Neural crest cell (in vitro differentiated cells): ENCODE measurements around the gene FIP1L1. TPM values are rescaled to one million over a fixed set of nuclear protein-coding genes. Genes with fewer than 3 reads are reported as not detected.

Source experiments
- DNase-seq: peaks from one replicate; pipeline ENCODE4 v3.0.0; 2021; ENCODE audit warnings: low read depth, mixed read lengths, low spot score
- H3K27ac Mint-ChIP-seq: one replicate; pipeline ENCODE4 v1.8.0; 2021; ENCODE audit warnings: mild to moderate bottlenecking, mixed read lengths; ENCODE audit not compliant: unreplicated experiment
- H3K27me3 Mint-ChIP-seq: 2 replicates; pipeline ENCODE4 v1.8.0; 2021; ENCODE audit warnings: low read depth, mild to moderate bottlenecking, mixed read lengths
- H3K36me3 Mint-ChIP-seq: 2 replicates; pipeline ENCODE4 v1.8.0; 2021; ENCODE audit warnings: low read depth, mild to moderate bottlenecking, mixed read lengths
- H3K4me1 Mint-ChIP-seq: 2 replicates; pipeline ENCODE4 v1.8.0; 2021; ENCODE audit warnings: mixed read lengths
- H3K4me3 Mint-ChIP-seq: one replicate; pipeline ENCODE4 v1.8.0; 2021; ENCODE audit warnings: mild to moderate bottlenecking, mixed read lengths
- H3K9me3 Mint-ChIP-seq: 2 replicates; pipeline ENCODE4 v1.8.0; 2021; ENCODE audit warnings: mixed read lengths
- total RNA-seq: library from RNA; stranded (reverse); gene quantifications from 2 replicates; pipeline ENCODE4 v1.2.1, GENCODE V29; 2021
- TF ChIP-seq, protein P1 (sequence below): fragments of 200-600 bp; sonication (generic); conservative IDR thresholded peaks from 2 replicates; pipeline ENCODE4 v1.5.0; 2021; ENCODE audit warnings: antibody characterized with exemption, mild to moderate bottlenecking

Gene FIP1L1
- total RNA-seq, 1 donor from 2014 or later = 67.1 TPM

DNA sequence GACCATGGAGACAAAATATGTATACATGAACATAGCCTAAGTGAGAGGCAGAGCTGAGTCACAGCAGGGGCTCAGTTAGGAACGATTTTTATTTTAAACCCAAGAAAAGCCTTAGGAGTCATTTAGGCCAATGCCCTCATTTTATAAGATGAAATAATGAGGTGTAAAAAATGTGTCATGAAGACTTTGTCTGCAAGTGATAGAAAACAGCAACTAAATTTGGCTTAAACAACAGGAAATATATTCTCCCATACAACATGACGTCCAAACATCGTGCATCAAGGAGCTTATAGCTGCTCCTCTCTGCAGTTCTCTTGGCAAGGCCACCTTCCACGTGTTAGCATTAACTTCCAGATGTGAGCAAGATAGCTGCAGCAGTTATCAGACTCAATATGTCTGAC lies 28.4 kb upstream of the FIP1L1 start:
- H3K9me3 Mint-ChIP-seq = no peaks in the 10 kb centered on the region
- no peak overlapping the region for H3K4me3 Mint-ChIP-seq
- peaks cover 22% of the 10 kb centered on the region for H3K36me3 Mint-ChIP-seq
- H3K4me1 Mint-ChIP-seq = no peaks in the 10 kb centered on the region
- no peak for DNase-seq
- no peaks in the 10 kb centered on the region for H3K27me3 Mint-ChIP-seq
- TF ChIP-seq, protein P1, sequence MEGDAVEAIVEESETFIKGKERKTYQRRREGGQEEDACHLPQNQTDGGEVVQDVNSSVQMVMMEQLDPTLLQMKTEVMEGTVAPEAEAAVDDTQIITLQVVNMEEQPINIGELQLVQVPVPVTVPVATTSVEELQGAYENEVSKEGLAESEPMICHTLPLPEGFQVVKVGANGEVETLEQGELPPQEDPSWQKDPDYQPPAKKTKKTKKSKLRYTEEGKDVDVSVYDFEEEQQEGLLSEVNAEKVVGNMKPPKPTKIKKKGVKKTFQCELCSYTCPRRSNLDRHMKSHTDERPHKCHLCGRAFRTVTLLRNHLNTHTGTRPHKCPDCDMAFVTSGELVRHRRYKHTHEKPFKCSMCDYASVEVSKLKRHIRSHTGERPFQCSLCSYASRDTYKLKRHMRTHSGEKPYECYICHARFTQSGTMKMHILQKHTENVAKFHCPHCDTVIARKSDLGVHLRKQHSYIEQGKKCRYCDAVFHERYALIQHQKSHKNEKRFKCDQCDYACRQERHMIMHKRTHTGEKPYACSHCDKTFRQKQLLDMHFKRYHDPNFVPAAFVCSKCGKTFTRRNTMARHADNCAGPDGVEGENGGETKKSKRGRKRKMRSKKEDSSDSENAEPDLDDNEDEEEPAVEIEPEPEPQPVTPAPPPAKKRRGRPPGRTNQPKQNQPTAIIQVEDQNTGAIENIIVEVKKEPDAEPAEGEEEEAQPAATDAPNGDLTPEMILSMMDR = no peak
- H3K27ac Mint-ChIP-seq = no peak overlapping the region

DNA sequence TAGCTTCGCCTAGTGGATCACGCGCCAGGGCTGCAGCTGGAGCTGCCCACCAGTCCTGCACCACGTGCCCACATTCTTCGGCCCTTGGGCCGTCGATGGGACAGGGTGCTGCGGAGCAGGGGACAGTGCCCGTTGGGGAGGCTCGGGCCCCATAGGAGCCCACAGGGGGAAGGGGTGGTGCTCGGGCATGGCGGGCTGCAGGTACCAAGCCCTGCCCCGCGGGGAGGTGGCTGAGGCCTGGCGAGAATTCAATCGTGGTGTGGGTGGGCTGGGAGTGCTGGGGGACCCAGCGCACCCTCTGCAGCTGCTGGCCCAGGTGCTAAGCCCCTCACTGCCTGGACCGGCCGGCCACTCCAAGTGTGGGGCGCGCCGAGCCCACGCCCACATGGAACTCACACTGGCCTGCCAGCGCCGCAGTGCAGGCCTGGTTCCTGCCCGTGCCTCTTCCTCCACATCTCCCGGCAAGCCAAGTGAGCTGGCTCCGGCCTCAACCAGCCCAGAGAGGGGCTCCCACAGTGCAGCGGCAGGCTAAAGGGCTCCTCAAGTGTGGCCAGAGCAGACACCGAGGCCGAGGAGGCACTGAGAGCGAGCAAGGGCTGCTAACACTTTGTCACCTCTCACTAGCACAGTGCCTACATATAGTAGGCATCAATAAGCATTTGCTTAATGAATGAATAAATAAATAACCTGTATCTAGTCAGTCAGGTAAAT lies 23.3 kb upstream of the FIP1L1 start:
- Mint-ChIP-seq H3K4me1 (no peaks in the 10 kb centered on the region), H3K27me3 (no peaks in the 10 kb centered on the region), H3K36me3 (peaks cover 22% of the 10 kb centered on the region), H3K27ac (no peak overlapping the region), H3K4me3 (no peak overlapping the region), H3K9me3 (peaks cover 9% of the 10 kb centered on the region)
- DNase-seq = no peak
- TF ChIP-seq, protein P1 = no peak

DNA sequence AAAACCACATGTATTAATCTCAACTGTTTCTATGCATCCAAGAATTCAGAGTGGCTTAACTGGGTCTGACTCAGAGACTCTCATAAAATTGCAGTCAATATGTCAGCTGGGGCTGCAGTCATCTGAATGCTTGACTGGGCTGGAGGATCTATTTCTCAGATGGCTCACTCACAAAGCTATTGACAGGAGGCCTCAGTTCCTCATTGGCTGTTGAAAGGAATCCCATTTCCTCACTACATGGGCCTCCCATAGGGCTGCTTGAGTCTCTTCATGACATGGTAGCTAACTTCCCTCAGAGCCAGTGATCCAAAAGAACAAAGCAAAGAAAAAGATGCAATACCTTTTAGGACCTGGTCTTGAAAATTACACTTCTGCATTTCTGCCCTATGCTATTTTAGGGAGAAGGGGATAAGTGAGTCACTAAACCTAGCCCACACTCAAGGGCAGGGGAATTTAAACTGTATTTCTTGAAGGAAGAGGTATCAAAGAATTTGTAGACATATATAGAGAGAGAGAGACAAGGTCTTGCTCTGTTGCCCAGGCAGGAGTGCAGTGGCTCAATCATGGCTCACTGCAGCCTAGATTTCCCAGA lies 21.4 kb upstream of the FIP1L1 start:
- TF ChIP-seq, protein P1 = no peak
- no peak overlapping the region for H3K27ac Mint-ChIP-seq
- peaks cover 9% of the 10 kb centered on the region for H3K9me3 Mint-ChIP-seq
- H3K36me3 Mint-ChIP-seq = peaks cover 21% of the 10 kb centered on the region
- H3K27me3 Mint-ChIP-seq = no peaks in the 10 kb centered on the region
- H3K4me3 Mint-ChIP-seq = no peak overlapping the region
- no peak for DNase-seq
- H3K4me1 Mint-ChIP-seq = peaks cover 7% of the 10 kb centered on the region

DNA sequence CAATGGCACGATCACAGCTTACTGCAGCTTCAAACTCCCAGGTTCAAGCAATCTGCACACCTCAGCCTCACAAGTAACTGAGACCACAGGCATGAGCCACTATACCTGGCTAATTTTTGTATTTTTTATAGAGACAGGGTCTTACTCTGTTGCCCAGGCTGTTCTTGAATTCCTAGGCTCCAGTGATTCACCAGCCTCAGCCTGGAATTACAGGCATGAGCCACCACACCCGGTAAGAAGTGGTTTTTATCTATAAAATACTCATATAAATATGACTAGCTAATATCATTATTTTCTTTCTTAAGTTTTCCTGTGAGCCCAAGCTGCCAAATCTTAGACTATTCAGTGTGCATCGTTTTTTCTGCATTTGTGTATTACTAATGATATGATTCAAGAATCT lies 16.0 kb upstream of the FIP1L1 start:
- H3K36me3 Mint-ChIP-seq = no peaks in the 10 kb centered on the region
- no peak overlapping the region for H3K27ac Mint-ChIP-seq
- no peaks in the 10 kb centered on the region for H3K9me3 Mint-ChIP-seq
- H3K4me1 Mint-ChIP-seq = peaks cover 42% of the 10 kb centered on the region
- TF ChIP-seq, protein P1 = no peak
- no peak for DNase-seq
- H3K27me3 Mint-ChIP-seq = peaks cover 4% of the 10 kb centered on the region
- no peak overlapping the region for H3K4me3 Mint-ChIP-seq

DNA sequence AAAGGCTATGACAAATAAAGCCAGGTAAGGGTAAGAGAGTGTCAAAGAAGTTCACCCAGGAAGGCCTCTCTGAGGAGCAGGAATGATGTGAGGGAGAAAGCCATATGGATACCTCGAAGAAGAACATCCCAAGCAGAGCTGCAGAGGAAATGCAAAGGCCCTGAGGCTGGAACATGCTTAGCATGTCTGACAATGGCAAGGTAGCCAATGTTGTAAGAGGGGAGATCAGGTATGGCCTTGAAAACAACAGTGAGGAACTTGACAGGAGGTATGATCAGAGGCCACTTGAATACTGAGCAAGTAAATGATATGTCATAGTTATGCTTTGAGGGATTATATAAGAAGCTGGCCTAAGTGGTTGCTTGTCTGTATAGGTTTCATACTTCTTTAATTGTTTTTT lies 15.3 kb upstream of the FIP1L1 start:
- Mint-ChIP-seq H3K4me1 (peaks cover 45% of the 10 kb centered on the region), H3K36me3 (no peaks in the 10 kb centered on the region), H3K4me3 (peak overlapping the region; percentile 77), H3K27ac (no peak overlapping the region), H3K9me3 (no peaks in the 10 kb centered on the region), H3K27me3 (peaks cover 6% of the 10 kb centered on the region)
- TF ChIP-seq, protein P1 = no peak
- DNase-seq = no peak
